ENCODE results near the gene AGAP4. TPM values are rescaled to one million over a fixed set of nuclear protein-coding genes. Genes with fewer than 3 reads are reported as not detected.
"Not testable (repeated sequence)": the region's sequence is repeated elsewhere in the genome, so short reads cannot be mapped to it uniquely, and the experiment has no call there.

AGAP4 gene
- total and polyA plus RNA-seq, 8 donors: 15.0 to 63.4 (median 42.5) TPM

GRCh38 chr10:45819552-45819951, 27.7 kb downstream of the AGAP4 start:
- Histone ChIP-seq H3K4me3 (no peak overlapping the region), H3K4me1 (no peaks in the 10 kb centered on the region), H3K9me3 (peaks cover 0 to 5% of the 10 kb centered on the region in 2 donors), H3K27me3 (no peaks in the 10 kb centered on the region), H3K27ac (no peak overlapping the region), H3K36me3 (no peaks in the 10 kb centered on the region)
- TF ChIP-seq CTCF (IDR thresholded peaks at IDR 0.05): no peak
- DNase-seq (no peak), ATAC-seq (no peak)
- intact Hi-C loops (cut with DNase I): no loop called here

- no peaks in the 10 kb centered on the region for H3K36me3 ChIP-seq
- H3K27ac ChIP-seq: no peak overlapping the region
- peaks cover 0 to 5% of the 10 kb centered on the region in 2 donors for H3K9me3 ChIP-seq
- ATAC-seq (no peak), DNase-seq (no peak)
- no peak overlapping the region for H3K4me3 ChIP-seq
- TF ChIP-seq CTCF (IDR thresholded peaks at IDR 0.05): no peak
- H3K4me1 ChIP-seq: no peaks in the 10 kb centered on the region
- no peaks in the 10 kb centered on the region for H3K27me3 ChIP-seq
- intact Hi-C loops (cut with DNase I): no loop called here
These were observed 29.4 kb downstream of the AGAP4 start for GRCh38 chr10:45817912-45818311.

- Histone ChIP-seq H3K27me3 (no peaks in the 10 kb centered on the region), H3K36me3 (no peaks in the 10 kb centered on the region), H3K4me3 (no peak overlapping the region), H3K9me3 (peaks cover 0 to 5% of the 10 kb centered on the region in 2 donors), H3K27ac (no peak overlapping the region), H3K4me1 (no peaks in the 10 kb centered on the region)
- DNase-seq (no peak), ATAC-seq (no peak)
- intact Hi-C loops (cut with DNase I): no loop called here
- no peak for TF ChIP-seq CTCF (IDR thresholded peaks at IDR 0.05)
These were observed 30.0 kb downstream of the AGAP4 start for GRCh38 chr10:45817130-45817859.

GRCh38 chr10:45814146-45814545, 33.2 kb downstream of the AGAP4 start:
- H3K27me3 ChIP-seq; H3K4me1 ChIP-seq; ATAC-seq; H3K27ac ChIP-seq; intact Hi-C loops (cut with DNase I); DNase-seq; H3K36me3 ChIP-seq; H3K4me3 ChIP-seq; H3K9me3 ChIP-seq: not testable (repeated sequence)

GRCh38 chr10:45812959-45813358, 34.3 kb downstream of the AGAP4 start:
- H3K4me3 ChIP-seq; H3K9me3 ChIP-seq; ATAC-seq; H3K36me3 ChIP-seq; intact Hi-C loops (cut with DNase I); H3K27ac ChIP-seq; DNase-seq; H3K27me3 ChIP-seq; H3K4me1 ChIP-seq: not testable (repeated sequence)

- DNase-seq: no peak
- Histone ChIP-seq H3K9me3 (no peaks in the 10 kb centered on the region), H3K27me3 (no peaks in the 10 kb centered on the region), H3K36me3 (no peaks in the 10 kb centered on the region), H3K4me3 (no peak overlapping the region), H3K4me1 (no peaks in the 10 kb centered on the region), H3K27ac (no peak overlapping the region)
- intact Hi-C loops (cut with DNase I): no loop called here
- ATAC-seq: no peak
- TF ChIP-seq CTCF (IDR thresholded peaks at IDR 0.05): no peak
These were observed 36.2 kb downstream of the AGAP4 start for GRCh38 chr10:45811075-45811474.
